HepG2 (cell line): Measurements from ENCODE around the gene BBOF1. TPM values are rescaled to one million over a fixed set of nuclear protein-coding genes. Genes with fewer than 3 reads are reported as not detected.

Experiments
- ATAC-seq: fragments of 200-7000 bp; cut with Tn5 transposase; 3 replicates; pipeline ENCODE4 v1.9.1; 2020; ENCODE audit warnings: mild to moderate bottlenecking, moderate library complexity
- BruUV-seq: library from RNA; stranded (reverse); fragments of 400-500 nt; replicated peaks from 2 replicates; lab custom pipeline; 2021; lab: Mats Ljungman, UMichigan
- CTCF ChIA-PET: fragments of 300-600 bp; formaldehyde crosslinking; extraction: SDS; loops from one replicate; lab custom pipeline; 2021; ENCODE audit warnings: low total read pairs, inconsistent platforms, low intra/inter-chr PET ratio; lab: Yijun Ruan, JAX
- POLR2A ChIA-PET: fragments of 350-600 bp; sonication (Branson Sonifier 250); formaldehyde crosslinking; loops from one replicate; lab custom pipeline; 2020; ENCODE audit warnings: antibody characterized with exemption, inconsistent platforms; lab: Yijun Ruan, JAX
- DNase-seq: peaks from one replicate; pipeline ENCODE4 v3.0.0-alpha.2; 2015; ENCODE audit warnings: low spot score
- FAIRE-seq: peaks from 3 replicates; lab custom pipeline; 2011; peaks lifted over from hg19 to GRCh38; lab: Jason Lieb, UNC
- H2AFZ ChIP-seq: one replicate; pipeline ENCODE4 v1.6.1; 2011; ENCODE audit warnings: low read length, inconsistent platforms
- H3K27ac ChIP-seq: fragments of 300-600 bp; 3 replicates; pipeline ENCODE4 v1.8.0; 2011; ENCODE audit warnings: mixed run types, mild to moderate bottlenecking, mixed read lengths, low read length, inconsistent platforms; ENCODE audit not compliant: insufficient read depth; ENCODE audit errors: extremely low read length
- H3K27me3 ChIP-seq, 2 experiments: fragments of 200-600 bp in 1 of 2; 2 replicates in 1 of 2; 3 replicates in 1 of 2; pipeline versions ENCODE4 v1.6.0 to v1.8.0; 2011; ENCODE audit warnings: low read length in 2 of 2, mild to moderate bottlenecking in 2 of 2, moderate library complexity in 2 of 2, inconsistent platforms in 1 of 2; ENCODE audit not compliant: insufficient read depth in 2 of 2, control insufficient read depth in 1 of 2
- H3K36me3 ChIP-seq, 2 experiments: fragments of 200-600 bp in 1 of 2; replicated peaks in 1 of 2; 2 replicates in 1 of 2; 3 replicates in 1 of 2; pipeline versions ENCODE4 v1.5.1 to v1.8.0; 2011; ENCODE audit warnings: low read length in 2 of 2, inconsistent platforms in 1 of 2; ENCODE audit not compliant: insufficient read depth in 2 of 2, control insufficient read depth in 1 of 2
- H3K4me1 ChIP-seq: 2 replicates; pipeline ENCODE4 v1.5.1; 2012; ENCODE audit warnings: low read length, inconsistent platforms; ENCODE audit not compliant: insufficient read depth
- H3K4me2 ChIP-seq: 2 replicates; pipeline ENCODE4 v1.6.0; 2011; ENCODE audit warnings: low read depth, low read length, inconsistent platforms
- H3K4me3 ChIP-seq, 3 experiments: fragments of 200-600 bp in 1 of 3; sonication (generic), shearing (Covaris generic) in 1 of 3; replicated peaks in 1 of 3; 2 replicates each; pipeline ENCODE4 v1.5.1; 2011 to 2016; ENCODE audit warnings: low read length in 3 of 3, inconsistent platforms in 2 of 3, low read depth in 2 of 3, mild to moderate bottlenecking in 2 of 3, control low read depth in 1 of 3, mixed read lengths in 1 of 3; ENCODE audit not compliant: insufficient read depth in 1 of 3
- H3K79me2 ChIP-seq: one replicate; pipeline ENCODE4 v1.6.1; 2011; ENCODE audit warnings: low read length, inconsistent platforms; ENCODE audit not compliant: insufficient read depth
- H3K9ac ChIP-seq: 2 replicates; pipeline ENCODE4 v1.6.0; 2011; ENCODE audit warnings: mild to moderate bottlenecking, low read depth, low read length, inconsistent platforms; ENCODE audit not compliant: insufficient read depth
- H3K9me3 ChIP-seq: 2 replicates; pipeline ENCODE4 v1.5.1; 2012; ENCODE audit warnings: mild to moderate bottlenecking, low read length
- H4K20me1 ChIP-seq: 2 replicates; pipeline ENCODE4 v1.6.0; 2011; ENCODE audit warnings: inconsistent platforms, mild to moderate bottlenecking, low read length, moderate library complexity; ENCODE audit not compliant: insufficient read depth
- ARNT2 ChIP-seq: sonication (generic); formaldehyde crosslinking; IDR thresholded peaks from 2 replicates; pipeline ENCODE4 v1.8.0; 2022; ENCODE audit warnings: mild to moderate bottlenecking, low read depth, missing genetic modification reagents, moderate library complexity
- DMTF1 ChIP-seq: sonication (generic); formaldehyde crosslinking; IDR thresholded peaks from 2 replicates; pipeline ENCODE4 v1.4.0; 2020; ENCODE audit warnings: mild to moderate bottlenecking, missing genetic modification reagents
- EEA1 ChIP-seq: sonication (generic); formaldehyde crosslinking; IDR thresholded peaks from 2 replicates; pipeline ENCODE4 v1.5.1; 2020; ENCODE audit warnings: mild to moderate bottlenecking, missing genetic modification reagents, borderline replicate concordance
- FOSL2 ChIP-seq: sonication (generic); formaldehyde crosslinking; IDR thresholded peaks from 2 replicates; pipeline ENCODE4 v1.4.0; 2020; ENCODE audit warnings: missing genetic modification reagents
- HNF4A ChIP-seq: sonication (generic); formaldehyde crosslinking; IDR thresholded peaks from 2 replicates; pipeline ENCODE4 v1.4.0; 2020; ENCODE audit warnings: missing genetic modification reagents
- KAT7 ChIP-seq: IDR thresholded peaks from 2 replicates; pipeline ENCODE4 v1.6.1; 2018; ENCODE audit warnings: borderline replicate concordance, missing compliant biosample characterization
- PAXIP1 ChIP-seq: sonication (generic); formaldehyde crosslinking; conservative IDR thresholded peaks from 2 replicates; pipeline ENCODE4 v1.4.0; 2020; ENCODE audit warnings: mild to moderate bottlenecking, missing genetic modification reagents, moderate library complexity
- PTBP1 ChIP-seq: fragments of 200-400 bp; formaldehyde crosslinking; IDR thresholded peaks from 2 replicates; pipeline ENCODE4 v1.6.1; 2018; ENCODE audit warnings: low read length, low read depth; ENCODE audit not compliant: poor library complexity, severe bottlenecking
- TEAD3 ChIP-seq: optimal IDR thresholded peaks from 2 replicates; pipeline ENCODE3; 2016; ENCODE audit warnings: borderline replicate concordance
- TIGD3 ChIP-seq: sonication (generic); formaldehyde crosslinking; IDR thresholded peaks from 2 replicates; pipeline ENCODE4 v1.5.1; 2020; ENCODE audit warnings: mild to moderate bottlenecking, missing genetic modification reagents, borderline replicate concordance
- ZBTB7B ChIP-seq: sonication (generic); formaldehyde crosslinking; IDR thresholded peaks from 2 replicates; pipeline ENCODE4 v1.4.0; 2020; ENCODE audit warnings: missing genetic modification reagents
- ZNF672 ChIP-seq: sonication (generic); formaldehyde crosslinking; IDR thresholded peaks from 2 replicates; pipeline ENCODE4 v1.8.1; 2022; ENCODE audit warnings: missing genetic modification reagents
- ZNF710 ChIP-seq: sonication (generic); formaldehyde crosslinking; IDR thresholded peaks from 2 replicates; pipeline ENCODE4 v1.5.0; 2020; ENCODE audit warnings: mild to moderate bottlenecking, missing genetic modification reagents, borderline replicate concordance
- ZNF781 ChIP-seq: sonication (generic); formaldehyde crosslinking; IDR thresholded peaks from 2 replicates; pipeline ENCODE4 v1.5.1; 2020; ENCODE audit warnings: borderline replicate concordance, mild to moderate bottlenecking, missing genetic modification reagents; ENCODE audit errors: not compliant biosample characterization
- ZSCAN20 ChIP-seq: sonication (generic); formaldehyde crosslinking; IDR thresholded peaks from 2 replicates; pipeline ENCODE4 v1.4.0; 2020; ENCODE audit warnings: missing genetic modification reagents, mild to moderate bottlenecking, borderline replicate concordance
- WGBS: methylation state at CpG from one replicate; pipeline ENCODE4 v1.1.6; 2017; ENCODE audit warnings: low lambda C conversion rate; 5-methylcytosine and 5-hydroxymethylcytosine counted together
- in situ Hi-C: cut with HindIII; loops from 2 replicates; pipeline ENCODE4 v1.10.0; 2017; ENCODE audit warnings: low pct_unique_long_range_greater_than_20kb; ENCODE audit not compliant: extremely low pct_ligation_motif_present
- intact Hi-C: fragments of 100-400 bp; cut with micrococcal nuclease; formaldehyde crosslinking; loops from one replicate; pipeline ENCODE4 v1.10.0; 2022; ENCODE audit not compliant: unreplicated experiment
- polyA plus RNA-seq, 8 experiments: library from polyadenylated mRNA; depleted of rRNA in 3 of 8; stranded (reverse) in 7 of 8; unstranded in 1 of 8; fragments of >200 nt; fragmentation: Illumina TruSeq in 4 of 8; extraction: Trizol in 4 of 8; gene quantifications; 2 replicates each; pipeline versions ENCODE4 v1.2.1 to v1.2.3, GENCODE V29; 2011 to 2016; ENCODE audit warnings: low read depth in 4 of 8, missing spikeins in 1 of 8, mixed read lengths in 1 of 8; ENCODE audit not compliant: insufficient read depth in 1 of 8
- total RNA-seq, 5 experiments: library from RNA; depleted of rRNA; stranded (reverse); fragments of >200 nt; fragmentation: Illumina TruSeq; extraction: Trizol; gene quantifications; 2 replicates each; pipeline ENCODE4 v1.2.3, GENCODE V29; 2016; ENCODE audit warnings: low read depth in 1 of 5

Gene BBOF1
- total and polyA plus RNA-seq, 2 of the 13 experiments (the other 11 are each of a cell fraction or from before 2014, with no cell fraction given), result 1.6 to 2.3 TPM

GRCh38 chr14:73998726-73999125, 20.4 kb upstream of the BBOF1 start:
- intact Hi-C loops (loop anchor here (5.0 kb wide), 1 partner anchor 39 kb away; no protein-coding TSS in a partner anchor), in situ Hi-C loops (no loop called here)
- Histone ChIP-seq H3K36me3 (peaks cover 3 to 8% of the 10 kb centered on the region in 2 experiments; a peak in 2 of 5 replicates), H3K27me3 (no peaks in the 10 kb centered on the region), H3K9me3 (no peaks in the 10 kb centered on the region), H3K9ac (peak overlapping the region; percentile 65), H2AFZ (no peak overlapping the region), H4K20me1 (no peaks in the 10 kb centered on the region), H3K27ac (peak overlapping the region; percentile 95), H3K4me3 (peak overlapping the region; percentile 23 to 53 (median 30); a peak in 5 of 6 replicates), H3K4me1 (peaks cover 73% of the 10 kb centered on the region), H3K4me2 (peak overlapping the region; percentile 82), H3K79me2 (peaks cover 2% of the 10 kb centered on the region)
- DNase-seq (peak; percentile 20), FAIRE-seq (no peak), ATAC-seq (peak; percentile 3; the same call in 1 of the 3 replicates)
- BruUV-seq, result no TSS peak
- 8% methylated on average over 2 of the region's 2 CpGs for WGBS
- CTCF ChIA-PET, result no interaction called here
- POLR2A ChIA-PET, result interaction anchor here (1.0 to 5.4 kb wide), 4 partner anchors 15 to 147 kb away, joined by 3 to 70 read pairs (median 30); partner anchors contain the start of genes BBOF1, ENTPD5, PTGR2 and ZNF410
- TF ChIP-seq TIGD3 (CRISPR knock-in tag) (no peak), HNF4A (CRISPR knock-in tag) (peak; percentile 61), DMTF1 (no peak), FOSL2 (CRISPR knock-in tag) (no peak), ZBTB7B (CRISPR knock-in tag) (0 out of 2 replicates have a peak, but pooled peaks have one; percentile 2), EEA1 (CRISPR knock-in tag) (no peak), TEAD3 (CRISPR knock-in tag) (no peak), PAXIP1 (CRISPR knock-in tag) (peak; percentile 44; the same call in 1 of the 2 replicates), ZNF781 (no peak), PTBP1 (no peak), ZSCAN20 (CRISPR knock-in tag) (no peak), ZNF672 (CRISPR knock-in tag) (no peak), KAT7 (no peak), ARNT2 (CRISPR knock-in tag) (no peak), ZNF710 (CRISPR knock-in tag) (no peak)
